Vagina (tissue), 2 donors: ENCODE data around the gene ANGEL1. TPM values are rescaled to one million over a fixed set of nuclear protein-coding genes. Genes with fewer than 3 reads are reported as not detected.
A peak's percentile ranks its signal among the peaks of the same experiment; 100 is the strongest.

Source experiments
- DNase-seq, 2 donors: peaks; one replicate each; pipeline ENCODE4 v3.0.0-alpha.2; 2017; ENCODE audit errors: extremely low spot score in 2 of 2
- H3K27ac ChIP-seq: fragments of 200-600 bp; sonication (generic); one replicate; pipeline ENCODE4 v1.5.1; 2019
- H3K27me3 ChIP-seq: fragments of 200-600 bp; sonication (generic); one replicate; pipeline ENCODE4 v1.5.1; 2019
- H3K36me3 ChIP-seq, 2 donors: fragments of 200-600 bp; sonication (generic); one replicate each; pipeline ENCODE4 v1.5.1; 2017 to 2019
- H3K4me1 ChIP-seq: fragments of 200-600 bp; sonication (generic); one replicate; pipeline ENCODE4 v1.5.1; 2019
- H3K4me3 ChIP-seq, 2 donors: fragments of 200-600 bp; sonication (generic); 1 replicate in 1 of 2; 2 replicates in 1 of 2; pipeline ENCODE4 v1.5.1; 2016 to 2019
- H3K9me3 ChIP-seq: fragments of 200-600 bp; sonication (generic); one replicate; pipeline ENCODE4 v1.5.1; 2019
- CTCF ChIP-seq, 3 experiments: fragments of 450-650 bp in 2 of 3; fragments of 200-600 bp in 1 of 3; sonication (generic) in 1 of 3; IDR thresholded peaks; one replicate each; pipeline ENCODE4 v1.5.1; 2017 to 2019; ENCODE audit warnings: antibody characterized with exemption in 3 of 3, mild to moderate bottlenecking in 2 of 3, moderate library complexity in 2 of 3
- POLR2A ChIP-seq, 2 donors: fragments of 450-650 bp; IDR thresholded peaks; one replicate each; pipeline ENCODE4 v1.6.1; 2017; ENCODE audit warnings: antibody characterized with exemption in 2 of 2, mild to moderate bottlenecking in 2 of 2, moderate library complexity in 2 of 2
- POLR2AphosphoS5 ChIP-seq, 2 donors: sonication (generic); formaldehyde crosslinking; IDR thresholded peaks; one replicate each; pipeline ENCODE4 v1.9.0; 2017; ENCODE audit warnings: antibody characterized with exemption in 2 of 2, mild to moderate bottlenecking in 2 of 2, low read depth in 1 of 2; ENCODE audit not compliant: insufficient read depth in 1 of 2
- intact Hi-C: fragments of 100-400 bp; cut with DNase I; formaldehyde crosslinking; loops from one replicate; pipeline ENCODE4 v1.15.1; 2023
- total RNA-seq: library from RNA; depleted of rRNA; stranded (reverse); fragments of >200 nt; gene quantifications from one replicate; pipeline ENCODE4 v1.2.3, GENCODE V29; 2016

The ANGEL1 gene
- total RNA-seq, 1 donor from 2014 or later: 13.0 TPM

DNA sequence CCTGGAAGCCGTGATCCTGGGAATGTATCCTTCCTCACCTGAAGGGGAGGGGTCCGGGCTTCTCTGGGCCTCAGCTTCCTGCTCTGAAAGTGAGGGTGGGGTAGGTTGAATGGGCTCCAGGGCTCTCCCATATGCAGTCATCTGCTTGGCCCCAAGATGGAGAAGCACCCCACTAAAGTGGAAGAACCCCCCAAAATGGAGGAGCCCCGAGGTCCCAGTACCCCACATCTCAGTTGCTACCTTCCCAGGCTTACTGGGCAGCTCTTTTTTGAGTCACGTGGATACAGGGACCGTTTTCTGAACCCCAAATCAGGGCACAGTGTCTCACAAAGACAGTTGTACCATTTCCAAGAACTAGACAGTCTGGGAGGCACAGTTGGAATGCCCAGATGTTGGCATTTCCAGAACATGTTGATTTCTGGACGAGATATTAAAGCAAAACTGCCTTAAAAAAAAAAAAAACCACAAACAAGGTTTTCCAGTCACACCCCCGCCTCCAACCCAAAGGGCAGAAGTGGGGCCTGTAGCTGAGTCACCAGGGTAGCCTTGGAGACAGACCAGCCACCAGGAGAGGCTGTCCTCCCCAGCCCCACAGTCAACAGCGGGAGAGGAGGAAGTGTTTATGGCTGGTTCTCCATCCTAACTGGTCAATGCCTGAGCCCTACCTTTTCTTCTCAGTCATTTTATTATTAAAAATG is 39.3 kb downstream of the ANGEL1 start:
- Histone ChIP-seq H3K27ac (peak overlapping the region; percentile 76), H3K36me3 (no peaks in the 10 kb centered on the region), H3K9me3 (no peaks in the 10 kb centered on the region), H3K27me3 (no peaks in the 10 kb centered on the region), H3K4me3 (peak overlapping the region in 1 of 2 donors; percentile 0), H3K4me1 (peaks cover 32% of the 10 kb centered on the region)
- TF ChIP-seq POLR2A (IDR thresholded peaks at IDR 0.05) (no peak), POLR2AphosphoS5 (IDR thresholded peaks at IDR 0.05; ENCODE audit: insufficient read depth in 1 of 2, low read depth in 1 of 2) (no peak), CTCF (IDR thresholded peaks at IDR 0.05) (no peak)
- intact Hi-C loops: no loop called here
- peak; percentile 40 to 90 for DNase-seq

GRCh38 chr14:76772300-76773187 is 40.1 kb downstream of the ANGEL1 start:
- Histone ChIP-seq H3K27me3 (no peaks in the 10 kb centered on the region), H3K4me1 (peaks cover 37% of the 10 kb centered on the region), H3K4me3 (peak overlapping the region in 1 of 2 donors; percentile 0), H3K9me3 (no peaks in the 10 kb centered on the region), H3K36me3 (no peaks in the 10 kb centered on the region), H3K27ac (peak overlapping the region; percentile 76)
- intact Hi-C loops: no loop called here
- DNase-seq: peak; percentile 58 to 91
- peak in 1 of 2 donors; percentile 50 for TF ChIP-seq POLR2AphosphoS5 (IDR thresholded peaks at IDR 0.05; ENCODE audit: insufficient read depth in 1 of 2, low read depth in 1 of 2)
- TF ChIP-seq CTCF (IDR thresholded peaks at IDR 0.05): no peak

DNA sequence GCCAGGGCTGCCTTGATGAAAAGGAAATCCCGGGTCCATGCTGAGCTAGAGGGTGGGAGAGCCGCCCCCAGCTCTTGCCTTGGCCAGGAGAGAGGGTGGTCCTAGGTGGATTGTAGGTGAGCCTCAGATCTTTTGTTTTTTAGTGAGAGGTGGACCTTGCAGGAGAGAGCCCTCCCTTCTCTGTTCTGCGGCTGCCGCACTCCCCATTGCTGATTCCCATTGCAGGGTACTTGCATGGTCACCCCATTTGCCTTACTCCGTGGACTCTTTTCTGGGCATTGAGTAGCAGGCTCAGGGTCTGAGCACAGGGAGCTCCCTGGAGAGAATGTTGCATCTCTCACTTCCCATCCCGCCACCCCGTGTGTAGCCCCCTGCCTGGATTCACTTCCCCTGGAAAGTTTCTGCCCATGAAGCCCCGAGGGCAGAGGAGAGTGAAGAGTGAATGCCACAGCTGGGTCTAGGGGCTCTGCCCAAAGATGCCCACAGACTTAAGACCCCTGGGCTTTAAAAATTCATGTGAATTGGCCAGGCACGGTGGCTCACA is 41.2 kb downstream of the ANGEL1 start:
- TF ChIP-seq POLR2AphosphoS5 (IDR thresholded peaks at IDR 0.05; ENCODE audit: insufficient read depth in 1 of 2, low read depth in 1 of 2) (no peak), CTCF (IDR thresholded peaks at IDR 0.05) (no peak), POLR2A (IDR thresholded peaks at IDR 0.05) (no peak)
- intact Hi-C loops: no loop called here
- no peak overlapping the region for H3K27ac ChIP-seq
- no peaks in the 10 kb centered on the region for H3K9me3 ChIP-seq
- no peak overlapping the region for H3K4me3 ChIP-seq
- H3K4me1 ChIP-seq: peaks cover 37% of the 10 kb centered on the region
- no peaks in the 10 kb centered on the region for H3K27me3 ChIP-seq
- no peaks in the 10 kb centered on the region for H3K36me3 ChIP-seq
- DNase-seq: peak; percentile 64 to 78

- Histone ChIP-seq H3K27me3 (no peaks in the 10 kb centered on the region), H3K4me3 (no peak overlapping the region), H3K27ac (no peak overlapping the region), H3K9me3 (no peaks in the 10 kb centered on the region), H3K36me3 (no peaks in the 10 kb centered on the region), H3K4me1 (peaks cover 37% of the 10 kb centered on the region)
- intact Hi-C loops: no loop called here
- peak; percentile 75 to 88 for DNase-seq
- TF ChIP-seq CTCF (IDR thresholded peaks at IDR 0.05) (no peak), POLR2AphosphoS5 (IDR thresholded peaks at IDR 0.05; ENCODE audit: insufficient read depth in 1 of 2, low read depth in 1 of 2) (no peak), POLR2A (IDR thresholded peaks at IDR 0.05) (no peak)
Measured at GRCh38 chr14:76770521-76771436, 41.9 kb downstream of the ANGEL1 start.
